Peyer's patch (tissue), 4 donors: ENCODE results near the gene FHL1.
"Not testable (repeated sequence)": the region's sequence is repeated elsewhere in the genome, so short reads cannot be mapped to it uniquely, and the experiment has no call there.

ENCODE experiments used
- POLR2A ChIP-seq, 2 donors: fragments of 450-650 bp; IDR thresholded peaks; one replicate each; pipeline ENCODE4 v1.5.1; 2017; ENCODE audit warnings: antibody characterized with exemption in 2 of 2, mild to moderate bottlenecking in 2 of 2, moderate library complexity in 2 of 2
- TF ChIP-seq, protein P1 (sequence below), 6 experiments: fragments of 450-650 bp in 4 of 6; fragments of 200-600 bp in 2 of 6; sonication (generic) in 1 of 6; IDR thresholded peaks; one replicate each; pipeline ENCODE4 v1.5.1; 2017 to 2019; ENCODE audit warnings: antibody characterized with exemption in 6 of 6, mild to moderate bottlenecking in 3 of 6, moderate library complexity in 1 of 6

DNA sequence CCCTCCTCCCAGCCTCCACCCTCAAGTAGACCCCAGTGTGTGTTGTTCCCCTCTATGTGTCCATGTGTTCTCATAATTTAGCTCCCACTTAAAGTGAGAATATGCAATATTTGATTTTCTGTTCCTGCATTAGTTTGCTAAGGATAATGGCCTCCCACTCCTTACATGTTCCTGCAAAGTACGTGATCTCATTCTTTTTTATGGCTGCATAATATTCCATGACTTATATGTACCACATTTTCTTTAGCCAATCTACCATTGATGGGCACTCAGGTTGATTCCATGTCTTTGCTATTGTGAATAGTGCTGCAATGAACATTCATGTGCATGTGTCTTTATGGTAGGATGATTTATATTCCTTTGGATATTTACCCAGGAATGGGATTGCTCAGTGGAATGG, 38.4 kb upstream of the FHL1 start:
- TF ChIP-seq, protein P1, sequence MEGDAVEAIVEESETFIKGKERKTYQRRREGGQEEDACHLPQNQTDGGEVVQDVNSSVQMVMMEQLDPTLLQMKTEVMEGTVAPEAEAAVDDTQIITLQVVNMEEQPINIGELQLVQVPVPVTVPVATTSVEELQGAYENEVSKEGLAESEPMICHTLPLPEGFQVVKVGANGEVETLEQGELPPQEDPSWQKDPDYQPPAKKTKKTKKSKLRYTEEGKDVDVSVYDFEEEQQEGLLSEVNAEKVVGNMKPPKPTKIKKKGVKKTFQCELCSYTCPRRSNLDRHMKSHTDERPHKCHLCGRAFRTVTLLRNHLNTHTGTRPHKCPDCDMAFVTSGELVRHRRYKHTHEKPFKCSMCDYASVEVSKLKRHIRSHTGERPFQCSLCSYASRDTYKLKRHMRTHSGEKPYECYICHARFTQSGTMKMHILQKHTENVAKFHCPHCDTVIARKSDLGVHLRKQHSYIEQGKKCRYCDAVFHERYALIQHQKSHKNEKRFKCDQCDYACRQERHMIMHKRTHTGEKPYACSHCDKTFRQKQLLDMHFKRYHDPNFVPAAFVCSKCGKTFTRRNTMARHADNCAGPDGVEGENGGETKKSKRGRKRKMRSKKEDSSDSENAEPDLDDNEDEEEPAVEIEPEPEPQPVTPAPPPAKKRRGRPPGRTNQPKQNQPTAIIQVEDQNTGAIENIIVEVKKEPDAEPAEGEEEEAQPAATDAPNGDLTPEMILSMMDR (IDR thresholded peaks at IDR 0.05), result not testable (repeated sequence)
- TF ChIP-seq POLR2A (IDR thresholded peaks at IDR 0.05), result not testable (repeated sequence)
